Hepatocyte (in vitro differentiated cells): ENCODE results near the gene ATP9A.

ENCODE experiments used
- EZH2 ChIP-seq: fragments of 200-600 bp; sonication (generic); IDR thresholded peaks from 2 replicates; pipeline ENCODE4 v1.6.1; 2016; ENCODE audit warnings: antibody characterized with exemption, mild to moderate bottlenecking, borderline replicate concordance
- TF ChIP-seq, protein P1 (sequence below): fragments of 200-600 bp; sonication (generic); IDR thresholded peaks from 2 replicates; pipeline ENCODE4 v1.5.1; 2016; ENCODE audit warnings: antibody characterized with exemption, mild to moderate bottlenecking; ENCODE audit not compliant: poor library complexity

DNA sequence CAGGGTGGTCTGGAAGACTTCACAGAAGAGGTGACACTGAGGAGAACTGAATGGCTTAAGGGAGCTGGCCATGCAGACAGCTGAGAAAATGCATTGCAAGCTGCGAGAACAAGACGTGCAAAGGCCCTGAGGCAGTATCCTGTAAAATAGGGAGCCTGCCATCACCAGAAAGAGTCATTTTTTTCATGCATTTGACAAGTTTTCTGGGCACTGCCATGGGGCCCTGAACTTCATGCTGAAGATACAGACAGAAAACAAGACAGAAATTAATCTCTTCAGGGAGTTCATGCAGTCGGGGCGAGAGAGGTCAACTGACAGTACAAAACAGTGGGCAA is 196.8 kb downstream of the ATP9A start:
- TF ChIP-seq, protein P1, sequence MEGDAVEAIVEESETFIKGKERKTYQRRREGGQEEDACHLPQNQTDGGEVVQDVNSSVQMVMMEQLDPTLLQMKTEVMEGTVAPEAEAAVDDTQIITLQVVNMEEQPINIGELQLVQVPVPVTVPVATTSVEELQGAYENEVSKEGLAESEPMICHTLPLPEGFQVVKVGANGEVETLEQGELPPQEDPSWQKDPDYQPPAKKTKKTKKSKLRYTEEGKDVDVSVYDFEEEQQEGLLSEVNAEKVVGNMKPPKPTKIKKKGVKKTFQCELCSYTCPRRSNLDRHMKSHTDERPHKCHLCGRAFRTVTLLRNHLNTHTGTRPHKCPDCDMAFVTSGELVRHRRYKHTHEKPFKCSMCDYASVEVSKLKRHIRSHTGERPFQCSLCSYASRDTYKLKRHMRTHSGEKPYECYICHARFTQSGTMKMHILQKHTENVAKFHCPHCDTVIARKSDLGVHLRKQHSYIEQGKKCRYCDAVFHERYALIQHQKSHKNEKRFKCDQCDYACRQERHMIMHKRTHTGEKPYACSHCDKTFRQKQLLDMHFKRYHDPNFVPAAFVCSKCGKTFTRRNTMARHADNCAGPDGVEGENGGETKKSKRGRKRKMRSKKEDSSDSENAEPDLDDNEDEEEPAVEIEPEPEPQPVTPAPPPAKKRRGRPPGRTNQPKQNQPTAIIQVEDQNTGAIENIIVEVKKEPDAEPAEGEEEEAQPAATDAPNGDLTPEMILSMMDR, result no peak
- TF ChIP-seq EZH2, result no peak
